B cell (primary cell): ENCODE data around the gene ANKDD1B.

Source experiments
- EZH2 ChIP-seq: IDR thresholded peaks from 2 replicates; pipeline ENCODE4 v1.6.1; 2012; ENCODE audit warnings: borderline replicate concordance, low read depth, mild to moderate bottlenecking, moderate library complexity, low read length; ENCODE audit not compliant: insufficient read depth, poor library complexity, severe bottlenecking
- TF ChIP-seq, protein P1 (sequence below): fragments of 200-600 bp; IDR thresholded peaks from one replicate; pipeline ENCODE4 v1.8.0; 2022; ENCODE audit warnings: antibody characterized with exemption, mild to moderate bottlenecking

DNA sequence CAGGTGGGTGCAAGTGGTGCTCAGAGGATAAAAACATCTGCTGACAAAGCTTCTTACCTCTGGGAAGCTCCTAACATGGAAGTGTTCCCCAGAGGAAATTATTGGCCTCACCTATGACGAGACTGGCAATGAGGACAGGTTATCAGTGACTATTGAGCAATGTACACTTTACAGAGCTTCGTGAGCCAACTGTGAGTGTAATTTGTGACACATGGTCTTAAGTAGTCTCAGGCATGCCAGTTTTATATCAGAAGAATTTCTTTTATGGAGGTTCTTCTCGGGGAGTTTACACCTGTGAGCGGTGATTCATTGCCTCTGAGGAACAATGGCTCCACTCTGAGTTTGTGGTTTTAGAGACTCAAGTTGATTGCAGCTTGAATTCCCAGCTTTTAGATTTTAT, 11.3 kb downstream of the ANKDD1B start:
- TF ChIP-seq EZH2 = no peak
- TF ChIP-seq, protein P1, sequence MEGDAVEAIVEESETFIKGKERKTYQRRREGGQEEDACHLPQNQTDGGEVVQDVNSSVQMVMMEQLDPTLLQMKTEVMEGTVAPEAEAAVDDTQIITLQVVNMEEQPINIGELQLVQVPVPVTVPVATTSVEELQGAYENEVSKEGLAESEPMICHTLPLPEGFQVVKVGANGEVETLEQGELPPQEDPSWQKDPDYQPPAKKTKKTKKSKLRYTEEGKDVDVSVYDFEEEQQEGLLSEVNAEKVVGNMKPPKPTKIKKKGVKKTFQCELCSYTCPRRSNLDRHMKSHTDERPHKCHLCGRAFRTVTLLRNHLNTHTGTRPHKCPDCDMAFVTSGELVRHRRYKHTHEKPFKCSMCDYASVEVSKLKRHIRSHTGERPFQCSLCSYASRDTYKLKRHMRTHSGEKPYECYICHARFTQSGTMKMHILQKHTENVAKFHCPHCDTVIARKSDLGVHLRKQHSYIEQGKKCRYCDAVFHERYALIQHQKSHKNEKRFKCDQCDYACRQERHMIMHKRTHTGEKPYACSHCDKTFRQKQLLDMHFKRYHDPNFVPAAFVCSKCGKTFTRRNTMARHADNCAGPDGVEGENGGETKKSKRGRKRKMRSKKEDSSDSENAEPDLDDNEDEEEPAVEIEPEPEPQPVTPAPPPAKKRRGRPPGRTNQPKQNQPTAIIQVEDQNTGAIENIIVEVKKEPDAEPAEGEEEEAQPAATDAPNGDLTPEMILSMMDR = no peak
